ENCODE results near the gene MICU1. TPM values are rescaled to one million over a fixed set of nuclear protein-coding genes. Genes with fewer than 3 reads are reported as not detected.
A peak's percentile ranks its signal among the peaks of the same experiment; 100 is the strongest.

MICU1 gene
- total RNA-seq, 1 donor from 2014 or later: 49.0 TPM

DNA sequence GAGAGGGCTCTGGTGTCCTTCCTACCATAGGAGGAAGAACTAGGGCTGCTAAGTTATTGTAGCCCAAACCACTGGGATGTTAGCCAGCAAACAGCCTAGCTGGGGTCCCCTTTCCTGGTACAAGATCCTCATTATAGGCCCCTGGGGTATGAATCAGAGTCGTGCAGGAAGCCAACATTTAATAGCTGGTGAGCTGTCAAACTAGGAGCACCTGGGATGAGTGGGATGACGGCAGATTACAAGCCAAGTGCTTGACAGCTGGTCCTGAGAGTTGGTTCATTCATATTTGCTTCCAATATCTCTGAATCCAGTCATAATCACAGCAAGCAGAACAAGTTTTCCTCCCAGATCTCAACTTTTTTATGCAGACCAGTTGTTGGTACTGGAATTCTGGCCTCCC lies 246.1 kb downstream of the MICU1 start:
- ATAC-seq (no peak), DNase-seq (ENCODE audit: missing footprints) (no peak)
- intact Hi-C loops (cut with DNase I): no loop called here

DNA sequence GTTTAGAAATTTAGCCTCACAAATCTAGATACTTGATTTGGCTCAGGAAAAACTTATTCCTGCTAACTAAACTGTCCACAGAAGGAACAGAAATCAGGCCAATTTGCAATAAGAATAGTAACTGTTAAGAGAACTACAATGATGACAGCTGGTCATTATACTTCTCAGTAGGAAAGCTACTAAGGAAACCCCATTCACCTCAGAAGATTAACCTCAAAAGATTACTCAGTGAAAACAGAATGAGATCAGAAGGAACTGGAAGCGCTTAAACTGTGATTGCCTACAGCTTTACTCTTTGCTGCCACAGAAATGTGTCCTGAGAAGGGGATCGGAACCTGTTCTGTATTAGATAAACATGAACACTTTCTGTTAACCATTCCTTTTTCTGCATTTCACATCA lies 246.8 kb downstream of the MICU1 start:
- DNase-seq (ENCODE audit: missing footprints) (no peak), ATAC-seq (no peak)
- intact Hi-C loops (cut with DNase I): no loop called here

DNA sequence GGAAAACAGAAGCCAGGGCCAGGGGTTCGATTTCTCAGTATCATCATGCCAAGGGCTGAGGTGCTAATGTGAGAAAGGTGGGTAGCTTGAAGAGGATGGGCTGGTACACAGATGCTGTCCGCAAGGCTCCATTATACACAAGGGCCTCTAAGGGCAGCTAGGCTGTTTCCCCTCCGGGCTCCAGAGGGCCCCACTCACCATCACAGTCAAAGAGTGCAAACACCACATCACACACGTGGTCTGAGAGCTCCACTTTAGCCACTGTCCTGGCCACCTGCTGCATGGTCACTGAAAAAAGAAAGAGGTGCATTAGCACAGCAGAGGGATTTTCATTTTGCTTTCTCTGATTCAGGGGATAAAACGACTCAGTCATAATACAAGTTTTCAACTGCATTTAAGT lies 250.3 kb downstream of the MICU1 start:
- DNase-seq (ENCODE audit: missing footprints): no peak
- intact Hi-C loops (cut with DNase I): no loop called here
- ATAC-seq: no peak

DNA sequence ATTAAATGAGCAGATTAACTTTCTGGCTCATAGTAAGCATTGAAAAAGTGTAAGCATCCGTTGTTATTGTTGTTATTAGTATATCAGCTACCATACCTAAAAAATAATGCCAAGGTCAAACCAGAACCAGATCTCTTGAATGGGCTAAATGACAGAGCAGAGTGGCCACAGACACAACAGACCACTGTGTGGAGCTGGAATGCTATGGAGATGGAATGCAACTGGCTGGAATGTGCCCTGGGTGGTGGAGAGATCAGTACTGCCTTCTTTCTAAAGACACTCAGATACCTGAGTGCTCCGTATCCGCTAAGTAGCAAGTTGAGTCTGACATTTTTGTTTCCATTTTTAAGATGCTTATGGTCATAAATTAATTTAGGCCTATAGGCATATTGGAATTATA lies 250.7 kb downstream of the MICU1 start:
- intact Hi-C loops (cut with DNase I): no loop called here
- no peak for ATAC-seq

DNA sequence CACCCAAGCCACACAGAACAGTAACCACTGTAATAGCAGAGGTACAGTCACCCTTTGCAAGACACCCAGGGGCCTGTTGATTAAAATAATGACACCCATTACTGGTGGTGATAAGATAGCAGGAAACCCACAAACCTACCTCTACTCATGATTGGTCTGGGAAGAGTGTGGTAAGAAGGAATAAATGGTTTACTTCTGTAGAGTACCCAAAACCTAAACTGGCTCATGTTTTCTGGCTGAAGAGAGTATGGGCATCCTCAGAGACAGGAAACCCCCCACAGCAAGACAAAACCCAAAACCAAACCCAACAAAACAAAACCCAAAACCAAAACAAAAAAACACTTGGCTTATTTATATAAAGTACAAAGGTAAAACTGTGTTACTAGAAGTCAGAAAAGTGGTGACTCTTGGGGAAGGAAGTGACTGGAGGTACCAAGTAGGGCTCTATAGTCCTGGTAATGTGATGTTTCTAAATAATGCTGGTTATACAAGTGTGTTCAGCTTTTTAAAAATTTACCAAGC lies 255.6 kb downstream of the MICU1 start:
- DNase-seq (ENCODE audit: missing footprints) (no peak), ATAC-seq (no peak)
- intact Hi-C loops (cut with DNase I): no loop called here

More for the DNA sequence above, 250.7 kb downstream of the MICU1 start:
- no peak for DNase-seq (ENCODE audit: missing footprints)

DNA sequence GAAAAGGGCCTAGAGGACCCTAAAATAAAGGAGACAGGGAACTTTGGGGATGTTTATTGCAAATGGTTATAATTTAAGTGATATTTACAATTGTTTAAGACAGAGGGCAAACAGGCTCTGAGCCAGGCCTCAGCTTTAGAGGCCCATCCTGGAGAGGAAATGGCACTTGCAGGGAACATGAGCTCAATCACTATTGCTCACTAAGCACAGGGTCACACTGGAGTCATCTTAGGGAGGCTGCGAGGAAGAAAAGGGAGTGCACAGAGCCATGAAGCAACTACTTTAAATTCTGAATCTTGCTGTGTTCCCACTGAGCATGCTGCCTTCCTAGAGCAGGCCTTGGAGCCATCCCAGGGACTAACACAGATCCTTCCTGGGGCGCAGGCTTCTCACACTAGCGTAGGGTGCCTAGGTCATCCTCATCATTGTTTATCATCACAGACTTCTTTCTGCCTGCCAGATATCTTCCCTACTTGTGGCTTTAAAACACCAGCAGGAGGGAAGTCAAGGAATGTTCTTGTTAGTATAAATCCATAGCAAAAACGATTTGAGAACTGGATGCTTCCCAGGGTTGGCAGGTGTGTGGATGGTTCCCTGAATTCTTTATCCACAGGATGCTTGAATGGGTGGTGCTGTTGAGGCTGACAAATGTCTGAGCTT lies 258.4 kb downstream of the MICU1 start:
- DNase-seq (ENCODE audit: missing footprints): no peak
- intact Hi-C loops (cut with DNase I): loop anchor here (10.0 kb wide), 1 partner anchor 797 kb away; the partner anchor contains the start of genes ECD and FAM149B1
- no peak for ATAC-seq

DNA sequence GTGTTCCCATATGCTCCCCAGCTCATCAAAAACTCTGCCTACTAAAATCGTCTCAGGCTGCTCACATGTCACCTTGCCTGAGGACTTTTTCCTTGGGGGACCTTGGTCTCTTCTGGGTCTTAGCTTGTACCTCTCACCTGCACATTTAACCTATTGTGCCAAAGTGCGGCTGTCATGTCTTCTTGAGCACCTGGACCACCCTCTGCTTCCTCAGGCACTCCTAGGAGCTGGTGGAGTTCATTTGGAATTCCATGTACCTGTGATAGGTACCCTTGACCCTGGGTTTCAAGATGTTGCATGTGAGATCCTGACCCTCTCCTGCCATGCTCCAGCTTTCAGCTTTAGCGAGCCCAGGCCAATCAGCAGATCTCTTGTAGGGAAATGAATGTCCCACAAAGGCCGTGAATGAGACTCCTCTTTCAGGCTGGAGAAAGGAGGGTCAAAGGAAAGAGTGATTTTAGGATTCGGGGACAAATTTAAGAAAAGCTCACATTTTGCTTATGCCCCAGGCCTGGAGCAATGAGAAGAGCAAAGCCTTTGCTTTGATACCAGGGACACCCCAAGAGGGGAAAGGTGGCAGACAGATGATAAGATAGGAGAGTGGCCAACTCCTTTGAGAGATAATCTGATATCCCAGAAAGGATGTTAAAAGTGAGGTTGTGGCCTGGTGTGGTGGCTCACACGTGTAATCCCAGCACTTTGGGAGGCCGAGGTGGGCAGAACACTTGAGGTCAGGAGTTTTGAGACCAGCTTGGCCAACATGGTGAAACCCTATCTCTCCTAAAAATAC lies 260.6 kb downstream of the MICU1 start:
- intact Hi-C loops (cut with DNase I): loop anchor here (10.0 kb wide), 1 partner anchor 800 kb away; the partner anchor contains the start of genes ECD and FAM149B1
- ATAC-seq (no peak), DNase-seq (ENCODE audit: missing footprints) (no peak)

DNA sequence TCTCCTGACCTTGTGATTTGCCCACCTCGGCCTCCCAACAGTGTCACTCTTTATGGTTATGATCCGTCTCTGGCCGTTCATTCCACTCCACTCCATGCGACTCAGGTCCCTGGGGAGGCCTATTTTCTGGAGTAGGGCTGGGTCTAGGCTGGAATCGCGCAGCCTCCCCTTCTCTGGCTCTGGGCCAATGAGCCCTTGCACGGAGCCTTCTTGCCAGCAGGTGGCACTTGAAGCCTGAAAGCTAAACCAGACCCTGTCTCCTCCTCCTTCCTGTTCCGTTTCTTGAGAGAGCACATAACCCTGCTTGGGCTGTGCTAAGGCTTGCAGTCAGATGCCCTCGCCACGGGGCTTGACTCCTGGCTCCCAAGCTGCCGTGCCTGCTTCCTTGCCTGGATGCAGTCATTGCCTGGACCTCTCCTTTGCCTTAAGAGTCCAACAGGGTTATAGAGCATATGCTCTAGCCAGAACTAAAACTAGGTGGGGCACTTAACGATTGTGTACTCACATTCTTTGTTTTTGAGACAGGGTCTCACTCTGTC lies 261.6 kb downstream of the MICU1 start:
- DNase-seq (ENCODE audit: missing footprints) (peak; percentile 92), ATAC-seq (peak; percentile 96)
- intact Hi-C loops (cut with DNase I): loop anchor here (1.0 to 10.0 kb wide), 3 partner anchors 470 to 800 kb away; partner anchors contain the start of genes ECD and FAM149B1

DNA sequence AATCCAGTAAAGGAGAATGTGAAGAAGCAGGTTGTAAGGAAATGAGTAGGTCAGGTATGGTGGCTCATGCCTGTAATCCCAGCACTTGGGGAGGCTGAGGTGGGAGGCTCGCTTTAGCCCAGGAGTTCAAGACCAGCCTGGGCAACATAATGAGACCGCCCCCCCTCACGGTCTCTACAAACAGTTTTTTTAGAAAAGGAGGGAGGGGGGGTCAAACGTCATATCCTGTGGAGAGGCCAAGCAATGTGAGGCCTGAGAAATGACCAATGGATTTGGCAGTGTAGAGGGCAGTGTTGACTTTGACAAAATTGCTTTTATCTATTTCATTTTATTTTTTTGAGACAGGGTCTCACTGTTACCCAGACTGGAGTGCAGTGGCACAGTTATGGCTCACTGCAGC lies 268.9 kb downstream of the MICU1 start:
- DNase-seq (ENCODE audit: missing footprints): no peak
- ATAC-seq: no peak
- intact Hi-C loops (cut with DNase I): no loop called here

DNA sequence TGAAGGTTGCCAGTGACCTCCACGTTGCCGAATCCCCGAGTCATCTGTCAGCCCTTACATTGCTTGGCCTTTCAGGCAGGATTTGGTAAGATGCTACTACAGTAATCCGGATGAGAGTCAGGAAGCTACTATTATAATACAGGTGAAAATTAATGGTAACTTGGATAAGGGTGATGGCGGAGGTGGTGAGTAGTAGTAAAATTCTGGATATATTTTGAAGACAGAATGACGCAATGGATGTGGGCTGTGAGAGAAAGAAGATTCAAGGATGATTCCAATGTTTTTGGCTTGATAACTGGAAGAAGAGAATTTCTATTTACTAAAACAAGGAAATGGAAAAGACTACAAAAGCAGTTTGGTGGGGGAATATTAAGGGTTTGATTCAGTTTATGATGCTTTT lies 269.8 kb downstream of the MICU1 start:
- no peak for DNase-seq (ENCODE audit: missing footprints)
- no peak for ATAC-seq
- intact Hi-C loops (cut with DNase I): no loop called here

DNA sequence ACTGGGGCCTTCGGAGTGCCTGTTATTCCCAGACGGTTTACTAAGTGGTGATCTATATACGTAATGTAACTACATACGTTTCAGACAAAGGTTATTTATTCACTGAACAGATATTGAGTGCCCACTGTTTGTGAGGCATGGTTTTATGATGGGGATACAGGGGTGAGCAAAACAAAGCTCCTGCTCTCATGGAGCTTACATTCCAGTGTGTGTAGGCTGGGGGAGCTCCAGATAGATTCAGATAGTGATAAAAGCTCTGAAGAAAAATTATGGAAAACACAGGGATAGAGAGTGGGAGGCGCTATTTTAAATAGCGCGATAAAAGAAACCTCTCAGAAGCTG lies 270.7 kb downstream of the MICU1 start:
- no peak for ATAC-seq
- DNase-seq (ENCODE audit: missing footprints): no peak
- intact Hi-C loops (cut with DNase I): no loop called here

DNA sequence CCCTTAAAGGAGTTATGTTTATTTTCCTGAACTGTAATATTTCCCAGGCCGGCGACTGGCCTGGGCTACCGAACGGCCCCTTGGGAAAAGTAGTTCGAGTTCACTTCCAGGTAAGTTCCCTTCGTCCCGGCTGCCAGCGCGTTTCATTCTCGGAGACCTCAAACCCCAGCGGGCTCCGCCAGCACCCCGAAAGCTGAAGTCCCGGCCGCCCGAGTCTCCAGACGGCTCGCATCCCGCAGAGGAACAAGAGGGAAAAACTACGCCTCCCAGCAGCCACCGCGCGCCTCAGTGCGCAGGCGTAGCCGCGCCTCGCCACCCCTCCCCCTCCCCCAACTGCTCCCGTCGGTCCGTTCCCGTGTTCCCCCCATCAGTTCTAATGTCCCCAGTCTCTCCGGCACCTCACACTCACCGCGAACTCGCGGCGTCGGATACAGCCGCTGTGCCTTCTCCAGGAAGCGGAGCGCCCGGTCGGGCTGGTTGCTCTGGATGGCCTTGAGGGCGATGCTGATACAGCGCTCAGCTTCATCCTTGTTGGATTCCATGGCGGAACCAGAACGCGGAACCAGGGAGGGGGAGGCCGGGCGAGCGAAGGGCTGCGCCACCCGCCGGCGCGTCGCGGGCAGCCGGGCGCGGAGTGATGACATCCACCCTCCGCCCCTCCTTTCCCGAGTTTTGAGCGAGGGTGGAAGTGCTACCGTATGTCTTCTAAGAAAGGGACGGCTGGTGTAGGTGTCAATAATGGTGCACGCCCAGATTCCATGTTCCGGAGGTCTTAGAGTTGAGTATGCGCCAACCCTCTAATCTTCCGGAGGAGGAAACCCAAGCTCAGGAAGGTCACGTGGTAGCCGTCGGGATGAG lies 271.3 kb downstream of the MICU1 start, which contains the start of gene DNAJB12:
TSS of gene DNAJB12 (minus strand) at position 564 of the 858 bp plus-strand sequence. CDS start at position 542, 22 bp downstream.
- DNase-seq (ENCODE audit: missing footprints) (peak; percentile 94), ATAC-seq (peak; percentile 94)
- intact Hi-C loops (cut with DNase I): no loop called here

DNA sequence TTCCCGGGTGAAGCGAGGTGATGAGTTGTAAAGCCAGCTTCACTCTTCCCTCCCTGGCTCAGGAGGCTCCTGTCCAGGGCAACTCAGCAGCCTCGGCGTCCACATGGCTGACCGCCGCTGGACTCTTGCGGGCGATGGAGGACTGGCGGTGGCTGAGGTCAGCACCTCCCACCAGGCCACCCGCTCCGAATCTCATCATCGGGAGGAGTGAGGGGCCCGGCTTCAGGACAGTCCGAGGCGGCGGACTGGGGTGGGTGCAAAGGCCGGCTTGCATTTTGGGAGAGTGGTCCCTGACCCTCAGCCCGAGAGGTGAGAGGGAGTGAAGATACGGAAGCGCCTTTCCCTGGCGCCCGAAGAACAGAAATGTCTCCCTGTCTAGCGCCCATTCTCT lies 271.9 kb downstream of the MICU1 start:
- DNase-seq (ENCODE audit: missing footprints): no peak
- intact Hi-C loops (cut with DNase I): no loop called here
- peak; percentile 7 for ATAC-seq

DNA sequence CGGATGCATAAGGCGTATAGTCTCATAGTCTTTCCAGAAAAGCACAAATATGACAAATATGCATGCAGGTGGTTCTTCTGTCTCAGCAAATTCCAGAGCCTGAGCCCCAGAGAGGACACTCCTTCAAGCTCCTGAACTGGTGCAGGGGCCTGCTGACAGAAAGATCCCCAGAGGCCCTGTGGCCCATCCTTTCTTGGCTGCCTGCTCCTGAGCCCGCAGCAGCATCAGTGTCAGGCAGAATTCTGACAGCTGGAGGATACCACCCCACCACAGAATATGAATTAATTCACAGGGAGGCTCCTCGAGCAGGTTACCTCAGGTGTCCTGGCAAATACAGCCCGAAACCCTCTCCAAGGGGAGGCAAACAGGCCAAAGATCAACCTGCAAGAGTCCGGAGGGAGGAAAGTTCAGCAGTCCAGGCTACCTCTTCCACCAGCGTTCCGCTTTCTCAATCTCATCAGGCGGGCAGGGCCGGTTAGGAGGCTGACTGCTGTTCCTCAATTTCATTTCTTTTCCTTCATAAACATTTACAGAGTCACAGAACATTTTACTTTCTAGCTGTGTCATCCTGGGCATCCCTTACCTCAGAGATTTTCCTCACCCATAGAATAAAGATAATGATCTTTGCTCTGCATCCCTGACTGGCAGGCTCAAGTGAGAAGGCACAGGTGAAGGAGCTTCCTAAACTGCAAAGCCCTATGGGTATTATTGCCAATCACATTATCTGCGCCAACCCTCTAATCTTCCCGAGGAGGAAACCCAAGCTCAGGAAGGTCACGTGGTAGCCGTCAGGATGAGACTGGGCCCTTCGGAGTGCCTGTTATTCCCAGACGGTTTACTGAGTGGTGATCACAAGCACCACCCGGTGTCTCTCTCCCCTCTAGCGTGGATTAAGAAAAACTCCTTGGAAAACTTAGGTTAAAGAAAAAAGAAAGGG lies 272.6 kb downstream of the MICU1 start:
- no peak for ATAC-seq
- intact Hi-C loops (cut with DNase I): no loop called here

DNA sequence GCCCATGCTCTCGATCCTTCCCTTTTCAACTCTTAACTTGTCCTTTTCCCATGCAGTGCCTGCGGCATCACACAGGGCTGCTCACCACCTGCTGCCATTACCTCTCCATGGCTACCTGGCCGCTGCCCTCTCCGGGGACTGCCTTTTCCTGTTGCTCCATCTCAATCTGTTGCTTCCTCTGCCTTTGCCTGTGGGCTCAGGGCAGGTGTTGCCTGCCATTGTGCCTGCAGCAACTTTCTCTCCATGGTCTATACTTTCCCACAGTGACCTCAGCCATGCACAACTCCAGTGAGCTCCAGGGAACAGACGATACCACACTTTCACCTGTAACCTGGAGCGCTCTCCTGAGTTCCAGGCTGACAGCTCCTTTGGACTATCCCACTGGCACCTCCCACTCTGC lies 274.4 kb downstream of the MICU1 start:
- no peak for DNase-seq (ENCODE audit: missing footprints)
- ATAC-seq: no peak
- intact Hi-C loops (cut with DNase I): no loop called here

More for the DNA sequence above, 272.6 kb downstream of the MICU1 start:
- no peak for DNase-seq (ENCODE audit: missing footprints)

DNA sequence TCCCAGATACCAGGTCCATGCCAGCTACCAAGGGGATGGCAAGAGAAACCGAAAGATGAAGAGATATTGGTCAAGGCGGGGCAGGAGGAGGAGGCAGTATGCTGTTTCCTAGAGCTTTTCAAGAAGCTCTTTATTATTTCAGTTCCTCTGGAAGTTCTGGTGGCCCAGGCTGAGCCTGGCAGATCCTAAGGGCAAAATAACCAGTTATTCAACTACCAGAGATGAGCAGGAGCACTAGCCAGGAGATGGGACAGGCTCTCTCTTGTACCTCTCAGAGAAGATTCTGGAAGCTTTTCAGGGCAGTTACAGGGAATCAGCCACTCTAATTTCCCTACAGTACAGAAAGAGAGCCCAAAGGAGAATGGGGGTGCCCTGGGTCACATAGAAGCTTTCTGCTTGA lies 276.4 kb downstream of the MICU1 start:
- ATAC-seq (no peak), DNase-seq (ENCODE audit: missing footprints) (no peak)
- intact Hi-C loops (cut with DNase I): loop anchor here (10.0 kb wide), 1 partner anchor 455 kb away; no protein-coding TSS in a partner anchor

DNA sequence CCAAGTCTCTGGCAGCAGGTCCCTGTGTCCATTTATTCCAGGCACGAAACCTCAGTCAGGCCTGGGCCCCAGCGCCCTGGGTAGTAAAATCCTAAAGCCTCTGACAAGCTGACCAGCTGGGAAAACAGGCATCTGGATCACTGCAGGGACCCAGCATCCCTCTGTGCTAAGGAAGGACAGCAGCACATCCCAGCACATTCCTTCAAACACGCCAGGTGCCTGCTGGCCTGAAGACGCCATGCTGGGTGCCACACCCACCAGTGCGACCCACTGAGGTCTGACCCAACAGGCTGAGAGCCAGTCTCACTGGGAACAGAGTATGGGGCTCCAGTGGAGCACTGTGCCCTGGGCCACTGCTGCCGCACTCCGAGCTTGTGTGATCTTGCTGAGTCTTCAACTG lies 277.6 kb downstream of the MICU1 start:
- no peak for DNase-seq (ENCODE audit: missing footprints)
- ATAC-seq: no peak
- intact Hi-C loops (cut with DNase I): loop anchor here (10.0 kb wide), 1 partner anchor 453 kb away; no protein-coding TSS in a partner anchor
